GM18858 (cell line): ENCODE measurements around the gene LRIG2.
"Not testable (repeated sequence)": the region's sequence is repeated elsewhere in the genome, so short reads cannot be mapped to it uniquely, and the experiment has no call there.

ENCODE experiments used
- ATAC-seq: cut with Tn5 transposase; IDR thresholded peaks from one replicate; pipeline ENCODE4 v1.9.1; 2021; ENCODE audit not compliant: unreplicated experiment

LRIG2 gene

GRCh38 chr1:113072757-113073478 is at the start of gene LRIG2:
Gene LRIG2 (plus strand): TSS chr1:113073198. CDS start chr1:113073407, 209 bp downstream.
- ATAC-seq = peak; percentile 86

GRCh38 chr1:113023316-113023715 is 49.7 kb upstream of the LRIG2 start:
- not testable (repeated sequence) for ATAC-seq

GRCh38 chr1:113027007-113027406 is 46.0 kb upstream of the LRIG2 start:
- ATAC-seq = no peak

GRCh38 chr1:113027449-113027848 is 45.5 kb upstream of the LRIG2 start:
- no peak for ATAC-seq

- ATAC-seq = no peak
Observed at GRCh38 chr1:113029822-113030221, 43.2 kb upstream of the LRIG2 start.

GRCh38 chr1:113031171-113031933 is 41.6 kb upstream of the LRIG2 start:
- peak; percentile 93 for ATAC-seq

GRCh38 chr1:113035086-113035485 is 37.9 kb upstream of the LRIG2 start:
- ATAC-seq = no peak

- no peak for ATAC-seq
Observed at GRCh38 chr1:113036639-113037321, 36.2 kb upstream of the LRIG2 start.

GRCh38 chr1:113040041-113040440 is 33.0 kb upstream of the LRIG2 start:
- ATAC-seq = no peak

GRCh38 chr1:113040718-113041412 is 32.1 kb upstream of the LRIG2 start:
- ATAC-seq = no peak

- ATAC-seq = no peak
Observed at GRCh38 chr1:113041569-113042284, 31.3 kb upstream of the LRIG2 start.

GRCh38 chr1:113042285-113043143 is 30.5 kb upstream of the LRIG2 start:
- ATAC-seq = no peak

GRCh38 chr1:113043144-113043488 is 29.9 kb upstream of the LRIG2 start:
- ATAC-seq = not testable (repeated sequence)

- ATAC-seq = no peak
Observed at GRCh38 chr1:113046569-113046968, 26.4 kb upstream of the LRIG2 start.

GRCh38 chr1:113048064-113048463 is 24.9 kb upstream of the LRIG2 start:
- ATAC-seq = no peak

GRCh38 chr1:113053344-113054126 is 19.5 kb upstream of the LRIG2 start:
- ATAC-seq = no peak

GRCh38 chr1:113055570-113055969 is 17.4 kb upstream of the LRIG2 start:
- no peak for ATAC-seq

- ATAC-seq = no peak
Observed at GRCh38 chr1:113057006-113057405, 16.0 kb upstream of the LRIG2 start.
